Upper lobe of left lung (tissue), 6 donors: ENCODE measurements around the gene NOX5. TPM values are rescaled to one million over a fixed set of nuclear protein-coding genes. Genes with fewer than 3 reads are reported as not detected.

Experiments
- ATAC-seq, 2 donors: fragments of 200-7000 bp; cut with Tn5 transposase; one replicate each; pipeline ENCODE4 v1.9.1; 2022; ENCODE audit warnings: mild to moderate bottlenecking in 2 of 2, moderate library complexity in 2 of 2; ENCODE audit not compliant: low FRiP score in 2 of 2
- DNase-seq, 2 donors: peaks; one replicate each; pipeline ENCODE4 v3.0.0-alpha.2; 2019 to 2020
- H3K27ac ChIP-seq, 4 donors: fragments of 200-600 bp; sonication (generic); one replicate each; pipeline ENCODE4 v1.5.1; 2016 to 2019
- H3K27me3 ChIP-seq, 4 donors: fragments of 200-600 bp; sonication (generic); one replicate each; pipeline ENCODE4 v1.5.1; 2017 to 2019
- H3K36me3 ChIP-seq, 4 donors: fragments of 200-600 bp; sonication (generic); one replicate each; pipeline ENCODE4 v1.5.1; 2016 to 2019
- H3K4me1 ChIP-seq, 4 donors: fragments of 200-600 bp; sonication (generic); one replicate each; pipeline ENCODE4 v1.5.1; 2018 to 2019
- H3K4me3 ChIP-seq, 4 donors: fragments of 200-600 bp; sonication (generic); one replicate each; pipeline ENCODE4 v1.5.1; 2017 to 2019; ENCODE audit warnings: mild to moderate bottlenecking in 2 of 4, moderate library complexity in 1 of 4
- H3K9me3 ChIP-seq, 4 donors: fragments of 200-600 bp; sonication (generic); one replicate each; pipeline ENCODE4 v1.5.1; 2018 to 2019
- EP300 ChIP-seq, 4 donors: sonication (generic); formaldehyde crosslinking; IDR thresholded peaks; one replicate each; pipeline ENCODE4 v1.5.1; 2017; ENCODE audit warnings: antibody characterized with exemption in 4 of 4, control low read depth in 2 of 4
- POLR2A ChIP-seq, 4 donors: fragments of 450-650 bp; IDR thresholded peaks; one replicate each; pipeline ENCODE4 v1.5.1; 2016 to 2017; ENCODE audit warnings: antibody characterized with exemption in 4 of 4, mild to moderate bottlenecking in 2 of 4
- POLR2AphosphoS5 ChIP-seq, 2 donors: sonication (generic); formaldehyde crosslinking; IDR thresholded peaks; one replicate each; pipeline ENCODE4 v1.5.1; 2017; ENCODE audit warnings: antibody characterized with exemption in 2 of 2
- WGBS, 2 donors: methylation state at CpG; one replicate each; pipeline ENCODE4 v1.1.5; 2017 to 2018; 5-methylcytosine and 5-hydroxymethylcytosine counted together
- total RNA-seq, 6 donors: library from RNA; depleted of rRNA in 4 of 6; stranded (reverse); fragments of >200 nt in 4 of 6; gene quantifications; one replicate each; pipeline versions ENCODE4 v1.1.0 to v1.2.1, GENCODE V29; 2016 to 2021
- TF ChIP-seq, protein P1 (sequence below), 6 experiments: fragments of 450-650 bp in 4 of 6; fragments of 200-600 bp in 2 of 6; sonication (generic) in 2 of 6; IDR thresholded peaks; one replicate each; pipeline ENCODE4 v1.5.1; 2016 to 2019; ENCODE audit warnings: antibody characterized with exemption in 6 of 6
- donor health status: DM: no; HTN: no; CAD: no; lungs with moderate emphysema.
- donor health status: DM: no; HTN: yes; CAD: no; lungs with severe emphysema.

Gene NOX5
- total RNA-seq, 6 donors from 2014 or later: 0.20 to 5.7 (median 1.4) TPM; not detected in 2

DNA sequence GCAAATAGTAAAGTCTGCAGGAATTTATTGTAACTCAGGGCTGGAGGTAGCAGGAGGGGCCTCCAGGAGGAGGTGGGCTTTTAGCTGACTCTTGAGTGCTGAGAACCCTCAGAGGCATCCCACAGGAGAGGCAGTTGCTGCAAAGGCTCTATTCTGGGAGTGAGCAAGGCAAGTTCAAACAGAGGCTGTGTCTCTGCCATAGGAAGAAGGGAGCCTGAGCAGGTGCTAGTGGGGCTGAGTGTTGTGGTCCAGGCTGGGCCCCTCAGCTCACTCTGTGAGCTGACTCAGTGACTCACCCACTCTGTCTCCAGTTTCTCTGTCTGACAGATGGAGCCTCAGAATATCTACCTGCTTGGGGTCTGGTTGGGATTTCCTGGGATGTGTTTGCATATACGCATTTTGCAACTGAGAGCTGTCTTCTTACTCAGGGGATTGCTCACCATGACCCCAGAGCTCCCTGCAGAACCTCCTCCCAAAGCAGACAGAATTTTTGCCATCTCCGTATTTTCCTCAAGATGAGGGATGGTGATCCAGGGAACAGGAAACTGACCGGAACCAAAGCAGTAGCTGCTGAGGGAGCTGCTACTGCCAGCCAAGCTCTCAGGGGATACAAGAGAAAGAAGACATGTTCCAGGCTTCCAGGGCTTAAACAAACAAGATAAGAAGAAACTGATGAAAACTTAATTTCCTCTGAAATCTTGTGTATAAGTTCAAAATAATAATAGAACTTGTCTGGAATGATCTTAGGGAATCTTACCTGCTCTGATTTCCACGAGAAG is 13.6 kb upstream of the NOX5 start:
- TF ChIP-seq, protein P1, sequence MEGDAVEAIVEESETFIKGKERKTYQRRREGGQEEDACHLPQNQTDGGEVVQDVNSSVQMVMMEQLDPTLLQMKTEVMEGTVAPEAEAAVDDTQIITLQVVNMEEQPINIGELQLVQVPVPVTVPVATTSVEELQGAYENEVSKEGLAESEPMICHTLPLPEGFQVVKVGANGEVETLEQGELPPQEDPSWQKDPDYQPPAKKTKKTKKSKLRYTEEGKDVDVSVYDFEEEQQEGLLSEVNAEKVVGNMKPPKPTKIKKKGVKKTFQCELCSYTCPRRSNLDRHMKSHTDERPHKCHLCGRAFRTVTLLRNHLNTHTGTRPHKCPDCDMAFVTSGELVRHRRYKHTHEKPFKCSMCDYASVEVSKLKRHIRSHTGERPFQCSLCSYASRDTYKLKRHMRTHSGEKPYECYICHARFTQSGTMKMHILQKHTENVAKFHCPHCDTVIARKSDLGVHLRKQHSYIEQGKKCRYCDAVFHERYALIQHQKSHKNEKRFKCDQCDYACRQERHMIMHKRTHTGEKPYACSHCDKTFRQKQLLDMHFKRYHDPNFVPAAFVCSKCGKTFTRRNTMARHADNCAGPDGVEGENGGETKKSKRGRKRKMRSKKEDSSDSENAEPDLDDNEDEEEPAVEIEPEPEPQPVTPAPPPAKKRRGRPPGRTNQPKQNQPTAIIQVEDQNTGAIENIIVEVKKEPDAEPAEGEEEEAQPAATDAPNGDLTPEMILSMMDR (IDR thresholded peaks at IDR 0.05): no peak
- TF ChIP-seq POLR2AphosphoS5 (IDR thresholded peaks at IDR 0.05): no peak
- TF ChIP-seq POLR2A (IDR thresholded peaks at IDR 0.05): no peak
- no peak for TF ChIP-seq EP300 (IDR thresholded peaks at IDR 0.05)
- Histone ChIP-seq H3K27ac (no peak overlapping the region), H3K4me3 (no peak overlapping the region), H3K36me3 (no peaks in the 10 kb centered on the region), H3K9me3 (no peaks in the 10 kb centered on the region), H3K27me3 (no peaks in the 10 kb centered on the region), H3K4me1 (no peaks in the 10 kb centered on the region)
- 71 to 76% methylated on average over 4 of the region's 4 CpGs for WGBS, 2 donors
- ATAC-seq (peak in 1 of 2 donors; percentile 35), DNase-seq (no peak)

GRCh38 chr15:69002783-69003182 is 11.7 kb upstream of the NOX5 start:
- H3K9me3 ChIP-seq: peaks cover 0 to 7% (median 7%) of the 10 kb centered on the region in 4 donors
- no peaks in the 10 kb centered on the region for H3K4me1 ChIP-seq
- no peaks in the 10 kb centered on the region for H3K36me3 ChIP-seq
- no peak overlapping the region for H3K4me3 ChIP-seq
- 93 to 96% methylated on average over 4 of the region's 4 CpGs for WGBS, 2 donors
- TF ChIP-seq POLR2AphosphoS5 (IDR thresholded peaks at IDR 0.05) (no peak), POLR2A (IDR thresholded peaks at IDR 0.05) (no peak), EP300 (IDR thresholded peaks at IDR 0.05) (no peak)
- TF ChIP-seq, protein P1 (IDR thresholded peaks at IDR 0.05): no peak
- H3K27me3 ChIP-seq: no peaks in the 10 kb centered on the region
- ATAC-seq: no peak
- no peak overlapping the region for H3K27ac ChIP-seq
- no peak for DNase-seq

DNA sequence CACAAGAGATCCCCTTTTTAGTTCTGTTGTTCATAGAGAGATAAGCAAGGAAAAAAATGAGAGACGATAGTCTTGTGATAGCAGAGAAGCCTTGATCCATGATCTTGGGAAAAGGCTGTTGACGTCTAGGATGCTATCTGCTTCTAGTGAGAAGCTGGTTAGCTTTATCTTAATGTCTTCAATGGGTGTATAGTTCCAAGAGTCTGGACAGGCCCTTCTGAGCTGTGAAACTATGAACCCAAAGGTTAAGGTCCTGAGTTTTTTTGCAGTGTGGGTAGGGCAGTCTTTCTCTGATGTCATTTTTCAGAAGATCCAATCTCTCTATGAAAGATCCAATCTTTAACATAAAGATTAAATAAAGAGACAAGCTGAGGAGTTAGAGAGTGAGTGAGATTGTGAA is 10.5 kb upstream of the NOX5 start:
- no peaks in the 10 kb centered on the region for H3K36me3 ChIP-seq
- no peak for TF ChIP-seq POLR2A (IDR thresholded peaks at IDR 0.05)
- TF ChIP-seq EP300 (IDR thresholded peaks at IDR 0.05): no peak
- TF ChIP-seq, protein P1 (IDR thresholded peaks at IDR 0.05): no peak
- no peak for TF ChIP-seq POLR2AphosphoS5 (IDR thresholded peaks at IDR 0.05)
- no peak for DNase-seq
- no peak overlapping the region for H3K4me3 ChIP-seq
- peaks cover 0 to 19% (median 14%) of the 10 kb centered on the region in 4 donors for H3K9me3 ChIP-seq
- H3K27me3 ChIP-seq: no peaks in the 10 kb centered on the region
- peaks cover 0 to under 1% (median 0%) of the 10 kb centered on the region in 4 donors for H3K4me1 ChIP-seq
- ATAC-seq: no peak
- WGBS, 2 donors: 88 to 96% methylated on average over 2 of the region's 2 CpGs
- no peak overlapping the region for H3K27ac ChIP-seq

GRCh38 chr15:69008056-69008455 is 6.4 kb upstream of the NOX5 start:
- Histone ChIP-seq H3K4me1 (peaks cover 0 to 11% (median 2%) of the 10 kb centered on the region in 4 donors), H3K4me3 (no peak overlapping the region), H3K9me3 (peaks cover 0 to 21% (median 15%) of the 10 kb centered on the region in 4 donors), H3K27ac (no peak overlapping the region), H3K27me3 (no peaks in the 10 kb centered on the region), H3K36me3 (no peaks in the 10 kb centered on the region)
- ATAC-seq (no peak), DNase-seq (no peak)
- TF ChIP-seq, protein P1 (IDR thresholded peaks at IDR 0.05): no peak
- TF ChIP-seq EP300 (IDR thresholded peaks at IDR 0.05) (no peak), POLR2A (IDR thresholded peaks at IDR 0.05) (no peak), POLR2AphosphoS5 (IDR thresholded peaks at IDR 0.05) (no peak)

DNA sequence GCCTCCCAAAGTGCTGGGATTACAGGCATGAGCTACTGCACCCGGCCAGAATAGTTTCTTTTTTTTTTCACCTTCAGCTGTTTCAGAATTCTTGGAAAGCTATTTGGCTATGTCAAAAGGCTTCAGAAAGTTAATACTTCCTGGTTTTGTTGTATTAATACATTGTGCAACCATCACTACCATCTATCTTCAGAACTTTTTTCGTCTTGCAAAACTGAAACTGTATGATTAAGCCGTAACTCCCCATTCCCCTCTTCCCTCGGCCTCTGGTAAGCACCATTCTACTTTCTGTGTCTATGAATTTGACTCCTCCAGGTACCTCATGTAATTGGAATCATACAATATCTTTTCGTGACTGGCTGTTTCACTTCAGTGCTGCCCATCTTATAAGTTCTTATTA is 5.2 kb upstream of the NOX5 start:
- 44 to 63% methylated on average over 5 of the region's 5 CpGs for WGBS, 2 donors
- peak in 1 of 2 donors; percentile 44 for ATAC-seq
- H3K27ac ChIP-seq: no peak overlapping the region
- H3K27me3 ChIP-seq: no peaks in the 10 kb centered on the region
- H3K36me3 ChIP-seq: no peaks in the 10 kb centered on the region
- no peak overlapping the region for H3K4me3 ChIP-seq
- peaks cover 0 to 21% (median 15%) of the 10 kb centered on the region in 4 donors for H3K9me3 ChIP-seq
- H3K4me1 ChIP-seq: peaks cover 0 to 11% (median 2%) of the 10 kb centered on the region in 4 donors
- DNase-seq: no peak
- TF ChIP-seq EP300 (IDR thresholded peaks at IDR 0.05): no peak
- no peak for TF ChIP-seq POLR2A (IDR thresholded peaks at IDR 0.05)
- no peak for TF ChIP-seq POLR2AphosphoS5 (IDR thresholded peaks at IDR 0.05)
- TF ChIP-seq, protein P1 (IDR thresholded peaks at IDR 0.05): no peak
